Activated T-cell treated with anti-CD3 and anti-CD28 coated beads, Interleukin-2, amount 50 U/mL, for 48 hours (primary cell): ENCODE measurements around the gene LMAN1.

Source experiments
- DNase-seq, 2 experiments: peaks; one replicate each; pipeline ENCODE4 v3.0.0-alpha.2; 2020

The LMAN1 gene

DNA sequence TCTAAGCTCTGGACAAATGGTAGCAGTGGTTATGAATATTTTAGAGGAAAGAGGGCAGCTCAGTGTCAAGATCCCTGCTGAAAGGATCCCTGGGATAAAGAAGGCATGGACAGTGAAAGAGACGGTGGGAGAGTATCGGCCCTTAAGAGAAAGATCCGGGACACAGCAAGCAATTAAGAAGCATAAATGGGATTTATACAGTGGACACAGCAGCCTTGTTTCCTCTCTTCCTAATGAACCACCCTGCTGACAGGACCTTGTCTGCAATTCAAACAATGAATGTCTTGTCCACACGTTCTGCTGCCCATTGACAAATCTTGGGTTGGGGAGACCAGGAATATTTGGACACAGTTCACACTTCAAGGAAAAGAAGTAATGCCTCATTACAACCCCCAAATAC is 57.1 kb downstream of the LMAN1 start:
- DNase-seq, result no peak

GRCh38 chr18:59300676-59301285 is 58.3 kb downstream of the LMAN1 start:
- DNase-seq, result no peak

DNA sequence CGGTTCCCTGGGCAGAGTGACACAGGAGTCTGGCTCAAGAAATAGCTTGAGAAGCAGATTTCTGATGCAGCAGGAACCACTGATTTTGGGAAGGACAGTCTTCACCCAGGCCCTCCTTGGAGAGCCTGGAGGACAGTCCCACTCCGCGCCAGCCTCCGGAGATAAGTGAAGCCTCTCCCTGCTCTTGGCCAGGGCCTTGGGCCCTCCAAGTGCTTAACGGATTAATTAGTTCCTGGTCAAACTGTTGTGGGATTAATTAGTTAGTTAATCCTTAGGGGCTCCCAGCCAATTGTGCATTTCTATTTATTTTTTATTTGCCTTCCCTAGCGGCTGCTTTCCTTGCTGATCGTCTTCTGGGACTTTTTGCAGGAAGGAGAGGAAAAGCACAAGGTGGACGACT is 60.2 kb downstream of the LMAN1 start:
- DNase-seq, result no peak

DNA sequence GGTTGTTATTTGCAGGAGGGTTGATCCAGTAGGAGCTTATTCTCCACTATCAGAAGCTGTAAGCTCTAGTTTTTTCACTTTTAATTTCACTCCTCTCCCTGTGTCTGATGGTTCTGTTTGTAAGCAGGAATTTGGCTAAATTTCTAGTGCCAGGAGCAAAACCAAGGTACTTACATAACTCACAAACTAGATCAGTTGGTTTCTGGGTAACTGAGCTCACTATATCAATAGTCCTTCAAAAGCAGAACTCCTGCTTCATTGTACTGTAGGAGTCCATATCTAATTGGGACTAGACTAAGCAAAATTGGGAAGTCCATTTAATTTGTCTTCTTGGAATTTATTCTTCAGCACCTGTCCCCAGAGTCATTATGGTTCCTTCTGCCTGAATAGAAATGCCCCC is 65.7 kb downstream of the LMAN1 start:
- DNase-seq, result no peak

- no peak for DNase-seq
Observed at GRCh38 chr18:59286341-59286740, 72.7 kb downstream of the LMAN1 start.

DNA sequence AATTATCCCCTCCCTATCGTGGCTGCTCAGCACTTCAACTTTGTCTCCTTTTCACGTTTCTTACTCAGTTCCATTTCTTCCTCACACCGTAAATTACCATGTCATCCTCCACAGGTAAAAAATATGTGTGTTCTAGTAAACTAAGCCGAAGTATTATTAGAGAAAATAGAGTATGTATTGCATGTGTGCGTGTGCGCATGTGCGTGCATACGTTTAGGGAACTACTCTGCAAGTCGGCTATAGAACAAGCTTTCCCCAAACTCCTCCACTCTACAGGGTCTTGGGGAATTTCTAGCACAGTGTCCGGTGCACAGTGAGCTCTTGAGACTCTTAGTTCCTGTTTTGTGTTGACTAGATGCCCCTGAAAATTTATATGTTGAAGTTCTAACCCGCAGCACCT is 76.7 kb downstream of the LMAN1 start:
- no peak for DNase-seq

- DNase-seq, result no peak
Observed at GRCh38 chr18:59279722-59280121, 79.3 kb downstream of the LMAN1 start.

GRCh38 chr18:59279193-59279592 is 79.9 kb downstream of the LMAN1 start:
- DNase-seq, result no peak

GRCh38 chr18:59278793-59279192 is 80.3 kb downstream of the LMAN1 start:
- DNase-seq, result no peak
